Myocyte (in vitro differentiated cells): ENCODE measurements around the gene SYDE1. TPM values are rescaled to one million over a fixed set of nuclear protein-coding genes. Genes with fewer than 3 reads are reported as not detected.
"Not testable (repeated sequence)": the region's sequence is repeated elsewhere in the genome, so short reads cannot be mapped to it uniquely, and the experiment has no call there.

Source experiments
- DNase-seq: peaks from one replicate; pipeline ENCODE4 v3.0.0-alpha.2; 2012; ENCODE audit warnings: low read depth
- polyA plus RNA-seq: library from polyadenylated mRNA; unstranded; fragments of >200 nt; gene quantifications from one replicate; pipeline ENCODE4 v1.2.1, GENCODE V29; 2012; ENCODE audit warnings: missing spikeins
- total RNA-seq: library from RNA; depleted of rRNA; stranded (reverse); fragments of >200 nt; gene quantifications from 2 replicates; pipeline ENCODE4 v1.2.3, GENCODE V29; 2014

Gene SYDE1, protein sequence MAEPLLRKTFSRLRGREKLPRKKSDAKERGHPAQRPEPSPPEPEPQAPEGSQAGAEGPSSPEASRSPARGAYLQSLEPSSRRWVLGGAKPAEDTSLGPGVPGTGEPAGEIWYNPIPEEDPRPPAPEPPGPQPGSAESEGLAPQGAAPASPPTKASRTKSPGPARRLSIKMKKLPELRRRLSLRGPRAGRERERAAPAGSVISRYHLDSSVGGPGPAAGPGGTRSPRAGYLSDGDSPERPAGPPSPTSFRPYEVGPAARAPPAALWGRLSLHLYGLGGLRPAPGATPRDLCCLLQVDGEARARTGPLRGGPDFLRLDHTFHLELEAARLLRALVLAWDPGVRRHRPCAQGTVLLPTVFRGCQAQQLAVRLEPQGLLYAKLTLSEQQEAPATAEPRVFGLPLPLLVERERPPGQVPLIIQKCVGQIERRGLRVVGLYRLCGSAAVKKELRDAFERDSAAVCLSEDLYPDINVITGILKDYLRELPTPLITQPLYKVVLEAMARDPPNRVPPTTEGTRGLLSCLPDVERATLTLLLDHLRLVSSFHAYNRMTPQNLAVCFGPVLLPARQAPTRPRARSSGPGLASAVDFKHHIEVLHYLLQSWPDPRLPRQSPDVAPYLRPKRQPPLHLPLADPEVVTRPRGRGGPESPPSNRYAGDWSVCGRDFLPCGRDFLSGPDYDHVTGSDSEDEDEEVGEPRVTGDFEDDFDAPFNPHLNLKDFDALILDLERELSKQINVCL
- 40.4 and 53.4 TPM in 2 replicates for total RNA-seq
- polyA plus RNA-seq, result 48.0 TPM

DNA sequence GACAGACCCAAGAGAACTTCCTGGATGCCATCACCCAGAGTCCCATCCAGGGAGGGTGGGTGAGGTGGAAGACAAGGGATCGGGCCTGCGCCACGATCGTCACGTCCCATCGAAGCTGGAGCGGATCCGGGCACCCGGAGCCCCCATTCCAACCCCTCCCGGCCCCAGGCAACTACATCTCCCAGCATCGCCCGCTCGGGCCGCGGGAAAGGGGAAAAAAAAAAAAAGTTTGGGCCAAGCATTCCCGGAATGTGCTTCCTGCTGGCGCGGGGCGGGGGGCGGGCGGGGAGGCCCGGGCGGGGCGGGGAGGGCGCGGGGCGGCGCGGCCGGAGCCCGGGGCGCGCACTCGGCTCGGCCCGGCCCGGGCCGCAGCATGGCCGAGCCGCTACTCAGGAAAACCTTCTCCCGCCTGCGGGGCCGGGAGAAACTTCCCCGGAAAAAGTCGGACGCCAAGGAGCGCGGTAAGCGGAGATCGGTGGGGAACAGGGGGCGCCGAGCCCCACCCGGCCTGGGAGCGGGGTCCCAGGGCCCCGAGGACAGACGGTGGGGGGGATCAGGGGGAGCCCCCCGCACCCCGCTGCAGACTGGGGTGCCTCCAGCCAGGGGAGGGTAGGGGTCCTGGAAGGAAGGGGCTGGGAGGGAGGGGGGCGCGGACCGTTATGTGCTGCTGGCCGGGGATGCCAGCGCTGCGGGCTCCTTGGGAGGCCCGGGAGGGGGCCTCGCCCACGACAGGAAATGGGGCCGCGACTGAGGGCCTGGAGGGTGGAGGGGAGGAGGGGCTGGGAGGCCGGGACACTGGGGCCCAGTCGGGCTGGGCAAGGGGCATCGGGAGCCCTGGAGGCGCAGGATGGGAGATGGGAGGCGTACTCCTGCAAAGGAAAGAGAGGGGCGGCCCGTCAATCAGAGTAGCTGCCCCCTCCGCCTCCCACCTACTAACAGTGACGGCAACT lies at the start of gene SYDE1:
TSS of gene SYDE1 (plus strand) at position 341 of the 950 bp plus-strand sequence. CDS start at position 374, 33 bp downstream.
- DNase-seq, result peak; percentile 74

DNA sequence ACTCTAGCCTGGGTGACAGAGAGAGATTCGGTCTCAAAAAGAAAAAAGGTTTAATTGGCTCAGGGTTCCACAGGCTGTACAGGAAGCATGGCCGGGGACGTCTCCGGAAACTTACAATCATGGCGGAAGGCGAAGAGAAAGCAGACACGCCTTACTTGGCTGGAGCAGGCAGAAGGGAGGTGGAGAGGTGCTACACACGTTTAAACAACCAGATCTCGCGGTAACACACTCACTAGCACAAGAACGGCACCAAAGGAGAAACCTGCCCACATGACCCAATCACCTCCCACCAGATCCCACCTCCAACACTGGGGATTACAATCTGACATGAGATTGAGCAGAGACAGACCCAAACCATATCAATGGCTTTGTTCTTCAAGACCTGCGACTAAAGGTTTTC lies 45.2 kb upstream of the SYDE1 start:
- no peak for DNase-seq

DNA sequence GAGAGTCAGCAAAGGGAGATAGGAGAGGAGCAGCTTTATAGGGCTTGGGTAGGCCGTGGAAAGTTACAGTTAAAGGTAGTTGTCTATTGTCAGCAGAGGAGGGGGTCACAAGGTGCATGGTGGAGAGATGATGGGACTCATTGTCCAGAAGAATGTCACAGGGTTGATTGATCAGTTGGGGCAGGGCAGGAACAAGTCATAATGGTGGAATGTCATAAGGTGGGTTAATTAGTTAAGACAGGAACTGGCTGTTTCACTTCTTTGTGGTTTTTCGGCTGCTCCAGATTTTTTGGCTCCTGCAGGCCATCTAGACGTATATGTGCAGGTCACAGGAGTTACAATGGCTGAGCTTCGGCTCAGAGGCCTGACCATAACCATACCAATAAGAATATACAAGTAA lies 36.8 kb upstream of the SYDE1 start:
- DNase-seq, result not testable (repeated sequence)

DNA sequence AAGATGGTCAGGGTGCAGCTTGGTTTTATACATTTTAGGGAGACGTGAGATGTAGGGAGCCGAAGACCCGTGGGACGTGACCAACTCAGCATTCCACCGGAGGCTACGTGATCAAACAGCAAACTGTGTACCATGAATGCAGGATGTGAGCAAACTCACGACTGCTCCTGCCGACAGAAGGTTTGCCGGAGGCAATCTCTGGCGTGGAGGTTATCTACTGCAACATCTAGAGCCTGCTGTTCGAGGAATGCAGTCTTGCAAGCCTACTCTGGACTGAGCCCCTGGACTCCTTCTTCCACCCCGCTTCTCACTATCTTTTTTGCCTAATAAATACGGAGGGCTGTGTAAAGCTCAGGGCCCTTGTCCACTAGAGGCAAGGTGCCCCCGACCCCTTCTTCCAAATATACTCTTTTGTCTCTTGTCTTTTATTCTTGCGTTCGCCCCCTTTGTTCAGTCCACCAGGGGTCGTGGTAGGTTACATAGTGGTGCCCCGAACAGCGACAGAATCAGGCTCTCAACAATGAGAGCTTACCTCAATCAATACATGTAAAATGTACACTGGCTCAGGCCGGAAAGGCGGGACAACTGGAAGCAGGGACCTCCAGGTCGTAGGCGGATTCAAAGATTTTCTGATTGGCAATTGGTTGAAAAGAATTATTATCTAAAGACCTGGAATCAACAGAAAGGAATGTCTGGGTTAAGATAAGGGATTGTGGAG lies 34.1 kb upstream of the SYDE1 start:
- DNase-seq, result no peak

DNA sequence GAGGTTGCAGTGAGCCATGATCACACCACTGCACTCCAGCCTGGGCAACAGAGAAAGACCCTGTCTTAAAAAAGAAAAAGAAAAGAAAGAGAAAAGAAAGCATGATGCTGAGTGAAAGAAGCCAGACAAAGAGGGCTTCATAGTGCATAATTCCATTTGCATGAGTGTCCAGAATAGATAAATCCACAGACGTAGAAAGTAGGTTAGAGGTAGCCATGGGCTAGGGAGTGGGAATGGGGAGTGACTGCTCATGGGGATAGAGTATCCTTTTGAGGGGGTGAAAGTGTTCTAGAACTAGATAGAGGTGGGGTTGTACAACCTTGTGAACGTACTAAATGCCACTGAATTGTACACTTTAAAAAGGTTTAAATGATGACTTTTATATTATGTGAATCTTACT lies 32.8 kb upstream of the SYDE1 start:
- no peak for DNase-seq

DNA sequence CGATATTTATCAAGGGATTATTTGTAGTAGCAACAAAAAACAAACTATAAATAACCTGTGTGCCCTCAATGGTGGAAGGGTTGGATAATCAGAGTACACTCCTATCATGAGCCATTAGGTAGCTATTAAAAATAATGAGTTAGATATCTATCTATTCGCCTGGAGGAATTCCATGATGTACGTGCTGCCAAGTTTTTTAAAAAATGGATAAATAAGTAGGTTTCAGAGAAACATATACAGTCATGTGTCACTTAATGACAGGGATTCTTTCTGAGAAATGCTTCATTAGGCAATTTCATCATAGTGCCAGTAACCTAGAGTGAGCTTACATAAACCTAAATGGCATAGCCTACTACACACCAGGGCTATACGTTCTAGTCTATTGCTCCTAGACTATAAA lies 31.4 kb upstream of the SYDE1 start:
- DNase-seq, result no peak

DNA sequence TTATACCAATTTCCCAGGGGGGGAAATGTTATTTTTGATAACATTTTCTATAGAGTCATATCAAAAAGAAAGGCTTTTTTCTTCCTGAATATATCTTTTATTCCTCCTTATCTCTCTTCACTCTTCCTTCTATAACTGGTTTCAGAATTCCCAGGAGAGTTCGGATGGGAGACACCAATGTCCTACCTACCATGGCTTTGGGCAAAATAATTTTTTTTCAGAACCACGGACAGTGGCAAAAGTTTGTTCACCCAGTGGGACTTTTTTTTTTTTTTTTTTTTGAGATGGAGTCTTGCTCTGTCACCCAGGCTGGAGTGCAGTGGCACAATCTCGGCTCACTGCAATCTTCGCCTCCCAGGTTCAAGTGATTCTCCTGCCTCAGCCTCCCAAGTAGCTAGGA lies 27.2 kb upstream of the SYDE1 start:
- DNase-seq, result peak; percentile 7

DNA sequence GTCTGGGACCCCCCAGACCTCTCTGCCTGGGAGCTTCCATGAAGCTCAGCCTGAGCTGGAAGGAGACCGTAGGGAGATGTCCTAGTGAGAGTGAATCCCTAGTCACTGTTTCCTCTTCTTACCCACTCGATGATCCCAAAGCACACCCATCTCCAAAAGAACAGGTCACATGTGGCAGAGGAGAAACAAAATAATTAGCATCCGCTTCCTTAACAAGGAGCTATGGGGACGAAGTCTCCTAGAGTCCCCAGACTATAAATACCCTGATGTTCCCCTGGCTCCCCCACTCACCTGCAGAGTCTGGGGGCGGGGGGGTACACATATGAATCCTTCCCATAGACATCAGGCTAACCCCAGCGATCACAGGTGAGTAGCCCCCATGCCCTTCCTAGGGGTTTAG lies 25.3 kb upstream of the SYDE1 start, which contains the start of gene OR1I1:
TSS of gene OR1I1 (plus strand) at position 301 of the 400 bp plus-strand sequence. CDS start 4,855 bp downstream, outside the sequence.
- no peak for DNase-seq

DNA sequence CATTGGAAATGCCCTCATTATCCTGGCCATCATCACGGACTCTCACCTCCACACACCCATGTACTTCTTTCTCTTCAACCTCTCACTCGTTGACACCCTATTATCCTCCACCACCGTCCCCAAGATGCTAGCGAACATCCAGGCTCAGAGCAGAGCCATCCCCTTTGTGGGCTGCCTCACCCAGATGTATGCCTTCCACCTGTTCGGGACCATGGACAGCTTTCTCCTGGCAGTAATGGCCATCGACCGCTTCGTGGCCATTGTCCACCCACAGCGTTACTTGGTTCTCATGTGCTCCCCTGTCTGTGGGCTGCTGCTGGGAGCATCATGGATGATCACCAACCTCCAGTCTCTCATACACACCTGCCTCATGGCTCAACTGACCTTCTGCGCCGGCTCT lies 20.0 kb upstream of the SYDE1 start:
- DNase-seq, result no peak

DNA sequence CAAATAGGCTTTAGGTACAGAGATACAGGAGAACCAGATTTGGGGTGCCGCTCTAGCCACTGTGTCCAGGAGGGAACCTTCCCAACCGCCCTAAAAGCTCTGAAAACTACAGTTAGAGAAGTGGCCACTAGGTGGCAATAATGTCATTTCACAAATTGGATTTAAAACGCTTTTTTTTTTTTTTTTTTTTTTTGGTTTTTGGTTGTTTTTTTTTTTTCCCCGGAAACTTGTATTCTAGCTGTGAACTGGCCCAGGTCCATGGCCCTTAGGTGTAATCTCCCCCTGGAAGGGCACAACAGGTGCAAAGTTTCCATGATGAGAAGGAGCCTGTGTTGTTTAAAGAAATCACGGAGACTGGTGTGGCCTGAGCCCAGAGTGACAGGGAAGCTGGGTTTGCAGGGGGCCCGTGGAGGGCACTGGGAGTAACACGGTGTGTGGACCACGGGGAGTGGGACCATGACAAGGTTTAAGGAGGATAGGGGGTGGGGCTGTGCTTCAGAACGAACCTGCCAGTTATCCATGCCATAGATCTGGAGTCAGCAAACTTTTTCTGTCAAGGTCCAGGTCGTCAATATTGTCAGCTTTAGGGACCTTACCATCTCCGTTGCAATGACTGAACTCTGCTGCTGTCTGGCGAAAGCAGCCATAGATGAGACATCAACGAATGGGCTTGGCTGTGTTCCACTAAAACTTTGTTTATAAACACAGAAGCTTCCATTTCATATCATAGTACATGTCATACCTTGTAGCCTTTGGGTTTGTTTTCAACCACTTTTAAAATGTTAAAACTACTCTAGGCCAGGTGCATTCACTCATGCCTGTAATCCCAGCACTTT lies 15.1 kb upstream of the SYDE1 start:
- DNase-seq, result peak; percentile 77

DNA sequence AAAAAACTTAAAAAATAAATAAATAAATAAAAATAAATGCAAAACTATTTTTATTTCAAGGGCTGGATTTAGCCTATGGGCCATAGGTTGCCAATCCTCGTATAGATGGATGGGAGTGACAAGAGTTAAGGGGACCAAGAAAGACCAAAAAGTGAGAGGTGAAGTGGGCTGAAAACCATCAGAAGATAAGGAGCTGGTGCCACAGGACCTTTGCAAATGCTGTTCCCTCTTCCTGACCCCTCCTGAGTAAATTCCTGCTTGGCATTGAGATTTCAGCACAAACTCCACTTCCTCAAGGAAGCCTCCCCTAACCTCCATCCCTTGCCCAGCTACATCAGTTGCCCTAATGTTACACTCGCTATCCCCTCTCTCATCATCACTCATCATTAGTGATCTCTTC lies 14.2 kb upstream of the SYDE1 start:
- DNase-seq, result no peak

DNA sequence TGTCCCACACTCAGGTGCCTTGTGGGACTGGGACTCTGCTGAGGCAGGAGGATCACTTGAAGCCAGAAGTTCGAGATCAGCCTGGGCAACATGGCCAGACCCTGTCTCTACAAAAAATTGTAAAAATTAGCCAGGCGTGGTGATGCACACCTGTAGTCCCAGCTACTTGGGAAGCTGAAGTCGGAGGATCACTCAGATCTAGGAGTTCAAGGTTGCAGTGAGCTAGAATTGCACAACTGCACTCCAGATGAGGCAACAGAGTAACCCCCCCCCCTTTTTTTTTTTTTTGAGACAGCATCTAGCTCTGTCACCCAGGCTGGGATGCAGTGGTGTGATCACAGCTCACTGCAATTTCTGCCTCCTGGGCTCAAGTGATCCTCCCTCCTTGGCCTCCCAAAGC lies 11.0 kb upstream of the SYDE1 start:
- DNase-seq, result no peak

DNA sequence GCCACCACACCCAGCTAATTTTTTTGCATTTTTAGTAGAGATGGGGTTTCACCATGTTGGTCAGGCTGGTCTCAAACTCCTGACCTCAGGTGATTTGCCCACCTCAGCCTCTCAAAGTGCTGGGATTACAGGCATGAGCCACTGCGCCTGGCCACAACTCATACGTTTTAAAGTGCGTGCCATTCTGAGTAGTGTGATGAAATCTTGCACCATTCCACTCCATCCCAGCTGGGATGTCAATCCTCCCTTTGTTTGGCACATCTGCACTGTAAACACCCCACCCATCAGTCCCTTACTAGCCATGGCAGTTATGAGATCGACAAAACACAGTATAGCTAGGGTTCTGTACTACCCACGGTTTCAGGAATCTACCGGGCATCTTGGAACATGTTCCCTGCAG lies 9.2 kb upstream of the SYDE1 start:
- not testable (repeated sequence) for DNase-seq

DNA sequence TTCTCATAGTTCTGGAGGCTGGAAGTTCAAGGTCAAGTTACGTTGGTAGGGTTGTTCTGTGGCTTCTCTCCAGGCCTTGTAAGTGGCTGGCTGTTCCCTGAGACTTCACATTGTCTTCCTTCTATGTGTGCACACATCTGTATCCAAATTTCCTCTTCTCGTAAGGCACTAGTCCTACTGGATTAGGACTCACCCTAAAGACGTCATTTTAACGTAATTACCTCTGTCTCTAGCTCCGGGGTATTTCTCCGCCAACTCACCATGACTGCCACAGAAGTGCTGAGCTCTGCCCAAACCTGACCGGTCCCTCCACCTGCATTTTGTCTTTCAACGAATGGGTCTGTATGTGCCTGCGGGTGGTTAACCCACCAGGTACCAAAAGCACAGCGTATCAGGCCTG lies 8.7 kb upstream of the SYDE1 start:
- no peak for DNase-seq

DNA sequence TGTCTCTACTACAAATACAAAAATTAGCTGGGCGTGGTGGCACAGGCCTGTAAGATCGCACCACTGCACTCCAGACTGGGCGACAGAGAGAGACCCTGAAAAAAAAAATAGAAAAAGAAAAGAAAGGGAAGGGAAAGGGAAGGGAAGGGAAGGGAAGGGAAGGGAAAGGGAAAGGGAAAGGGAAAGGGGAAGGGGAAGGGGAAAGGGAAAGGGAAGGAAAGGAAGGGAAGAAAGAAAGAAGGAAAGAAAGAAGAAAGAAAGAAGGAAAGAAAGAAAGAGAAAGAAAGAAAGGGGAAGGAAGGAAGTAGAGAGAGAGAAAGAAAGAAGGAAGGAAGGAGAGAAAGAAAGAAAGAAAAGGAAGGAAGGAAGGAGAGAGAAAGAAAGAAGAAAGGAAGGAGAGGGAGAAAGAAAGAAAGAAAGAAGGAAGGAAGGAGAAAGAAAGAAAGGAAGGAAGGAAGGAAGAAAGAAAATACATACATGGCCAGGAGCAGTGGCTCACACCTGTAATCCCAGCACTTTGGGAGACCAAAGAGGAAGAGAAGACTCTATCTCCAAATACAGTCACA lies 8.1 kb upstream of the SYDE1 start:
- no peak for DNase-seq

DNA sequence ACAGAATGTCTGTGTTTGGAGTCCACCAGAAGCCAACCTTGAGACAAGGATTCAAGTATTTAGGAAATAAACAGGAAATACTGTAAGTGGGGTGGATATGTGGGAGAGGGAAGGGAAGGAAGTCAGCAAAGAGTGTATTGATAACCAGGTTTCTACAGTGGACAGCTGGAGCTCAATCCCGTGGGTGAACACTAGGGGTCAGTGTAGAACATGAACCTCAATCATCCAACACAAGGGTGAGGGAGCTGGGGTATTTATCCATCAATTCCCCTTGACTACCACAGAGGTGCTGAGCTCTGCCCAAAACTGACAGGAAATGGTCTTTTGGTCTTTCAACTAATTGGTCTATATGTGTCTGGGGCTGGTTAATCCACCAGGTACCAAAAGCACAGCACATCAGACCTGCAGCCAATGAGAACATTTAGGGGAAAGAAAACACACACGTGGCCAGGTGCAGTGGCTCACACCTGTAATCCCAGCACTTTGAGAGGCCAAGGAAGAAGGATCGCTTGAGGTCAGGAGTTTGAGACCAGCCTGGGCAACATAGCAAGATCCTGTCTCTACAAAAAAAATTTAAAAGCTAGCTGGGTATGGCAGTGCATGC lies 5.6 kb upstream of the SYDE1 start:
- DNase-seq, result peak; percentile 46

DNA sequence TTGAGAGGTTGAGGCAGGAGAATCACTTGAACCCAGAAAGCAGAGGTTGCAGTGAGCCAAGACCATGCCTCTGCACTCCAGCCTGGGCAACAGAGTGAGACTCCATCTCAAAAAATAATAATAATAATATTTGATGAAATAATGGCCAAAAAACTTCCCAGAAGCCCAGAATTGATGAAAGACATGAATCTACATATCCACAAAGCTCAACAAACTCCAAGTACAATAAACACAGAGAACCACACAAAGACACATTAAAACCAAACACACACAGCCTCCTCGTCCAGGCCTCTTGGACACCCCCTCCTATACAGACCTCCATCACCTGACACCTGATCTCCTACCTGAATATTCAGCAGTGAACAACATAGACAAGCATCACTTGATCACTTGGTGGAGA lies 3.2 kb upstream of the SYDE1 start:
- no peak for DNase-seq

DNA sequence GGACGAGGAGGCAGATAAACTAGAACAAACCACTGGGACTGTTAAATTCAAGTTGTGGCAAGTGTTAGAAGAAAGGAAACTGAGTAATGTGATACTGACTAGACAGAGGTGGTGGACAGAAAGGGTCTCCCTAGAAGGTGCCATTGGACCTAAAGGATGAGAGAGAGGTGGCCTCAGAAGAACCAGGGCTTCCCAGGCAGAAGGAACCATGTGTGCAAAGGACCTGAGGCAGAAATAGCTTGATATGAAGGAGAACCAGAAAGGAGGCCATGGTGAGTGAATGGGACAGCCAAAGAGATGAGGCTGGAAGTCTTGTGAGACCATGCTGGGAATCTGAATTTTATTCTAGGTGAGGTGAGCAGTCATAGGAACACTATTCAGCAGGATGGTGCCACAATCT lies 2.8 kb upstream of the SYDE1 start:
- DNase-seq, result no peak

DNA sequence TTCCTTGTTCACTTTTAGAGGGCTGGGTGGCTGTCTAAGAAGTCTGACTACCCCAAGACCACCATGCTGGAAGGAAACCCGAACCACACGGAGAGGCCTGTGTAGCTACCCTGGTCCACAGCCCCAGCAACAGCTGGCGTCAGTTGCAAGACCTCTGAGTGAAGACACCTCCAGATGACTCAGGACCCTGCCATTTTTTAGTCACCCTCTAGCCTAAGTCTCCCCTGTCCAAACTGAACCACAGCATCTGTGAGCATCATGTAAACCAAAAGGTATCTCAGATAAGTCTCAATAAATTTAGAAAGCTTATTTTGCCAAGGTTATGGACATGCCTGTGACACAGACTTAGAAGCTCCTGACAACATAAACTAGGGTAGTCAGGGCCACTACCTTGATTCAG lies 2.2 kb upstream of the SYDE1 start:
- DNase-seq, result no peak
